ENCODE data around the gene NPIPA7. TPM values are rescaled to one million over a fixed set of nuclear protein-coding genes. Genes with fewer than 3 reads are reported as not detected.
"Not testable (repeated sequence)": the region's sequence is repeated elsewhere in the genome, so short reads cannot be mapped to it uniquely, and the experiment has no call there.

Gene NPIPA7
- total RNA-seq, 6 experiments from 2014 or later, result 1.8 to 10.0 (median 3.7) TPM

GRCh38 chr16:16420515-16420914 is 41.6 kb downstream of the NPIPA7 start:
- WGBS (ENCODE audit: insufficient coverage, low coverage, low lambda C conversion rate, missing lambda C conversion rate), result 78% methylated on average over 1 of the region's 1 CpG
- not testable (repeated sequence) for H3K4me1 ChIP-seq, ATAC-seq

GRCh38 chr16:16425146-16425545 is 46.2 kb downstream of the NPIPA7 start:
- H3K4me1 ChIP-seq; H3K4me3 ChIP-seq; H3K27ac ChIP-seq; DNase-seq; H3K27me3 ChIP-seq; H3K36me3 ChIP-seq; intact Hi-C loops (cut with DNase I); ATAC-seq; H3K9me3 ChIP-seq: not testable (repeated sequence)
- no CpG with 5 or more reads among the region's 2 CpGs for WGBS (ENCODE audit: insufficient coverage, low coverage, low lambda C conversion rate, missing lambda C conversion rate)

More at GRCh38 chr16:16420515-16420914, 41.6 kb downstream of the NPIPA7 start:
- intact Hi-C loops (cut with DNase I); H3K27ac ChIP-seq; H3K4me3 ChIP-seq; H3K36me3 ChIP-seq; DNase-seq; H3K9me3 ChIP-seq; H3K27me3 ChIP-seq: not testable (repeated sequence)

GRCh38 chr16:16431135-16431534 is 52.2 kb downstream of the NPIPA7 start:
- intact Hi-C loops (cut with DNase I); H3K36me3 ChIP-seq; H3K4me3 ChIP-seq; H3K27ac ChIP-seq; ATAC-seq; DNase-seq; H3K9me3 ChIP-seq; H3K27me3 ChIP-seq; H3K4me1 ChIP-seq: not testable (repeated sequence)
- 0% methylated on average over 2 of the region's 3 CpGs for WGBS (ENCODE audit: insufficient coverage, low coverage, low lambda C conversion rate, missing lambda C conversion rate)

GRCh38 chr16:16434711-16435110 is 55.8 kb downstream of the NPIPA7 start:
- H3K4me1 ChIP-seq; intact Hi-C loops (cut with DNase I); ATAC-seq; H3K27ac ChIP-seq; H3K27me3 ChIP-seq; DNase-seq; H3K4me3 ChIP-seq; H3K36me3 ChIP-seq; H3K9me3 ChIP-seq: not testable (repeated sequence)
- 0% methylated on average over 1 of the region's 3 CpGs for WGBS (ENCODE audit: insufficient coverage, low coverage, low lambda C conversion rate, missing lambda C conversion rate)

- WGBS (ENCODE audit: insufficient coverage, low coverage, low lambda C conversion rate, missing lambda C conversion rate), result no CpG with 5 or more reads among the region's 2 CpGs
- H3K36me3 ChIP-seq; intact Hi-C loops (cut with DNase I); H3K27ac ChIP-seq; ATAC-seq; H3K4me1 ChIP-seq; H3K9me3 ChIP-seq; DNase-seq; H3K27me3 ChIP-seq; H3K4me3 ChIP-seq: not testable (repeated sequence)
Observed at GRCh38 chr16:16441401-16441800, 62.5 kb downstream of the NPIPA7 start.

Small RNA genes lying within 50 kb of the gene (microRNA-seq; reads per million reads assigned to microRNA genes)
- gene MIR6511A3, result 0 reads per million in 2 donors
- 0 reads per million in 2 donors for gene MIR6770-2

Small RNA genes lying within 50 kb of the gene (small RNA-seq; reads per million reads assigned to genes)
- gene AC138969.3 (0 reads per million in 2 experiments), gene MIR6511A3 (0 reads per million in 2 experiments), gene MIR6770-2 (0 reads per million in 2 experiments)

Other genes starting within 250 kb of the NPIPA7 start
- gene ABCC6, start 155.6 kb upstream of the NPIPA7 start, total RNA-seq, result 100 to 1,000 TPM in 3 of 6 experiments, 10 to 100 TPM in 3; 54.9 to 115 (median 97.1) TPM
- 10 to 100 TPM; 23.5 to 50.4 (median 31.5) TPM for gene NOMO3, start 146.6 kb upstream of the NPIPA7 start, total RNA-seq

Measured in right lobe of liver (tissue), 6 donors.